Measurements from ENCODE around the gene ZFAND6.

DNA sequence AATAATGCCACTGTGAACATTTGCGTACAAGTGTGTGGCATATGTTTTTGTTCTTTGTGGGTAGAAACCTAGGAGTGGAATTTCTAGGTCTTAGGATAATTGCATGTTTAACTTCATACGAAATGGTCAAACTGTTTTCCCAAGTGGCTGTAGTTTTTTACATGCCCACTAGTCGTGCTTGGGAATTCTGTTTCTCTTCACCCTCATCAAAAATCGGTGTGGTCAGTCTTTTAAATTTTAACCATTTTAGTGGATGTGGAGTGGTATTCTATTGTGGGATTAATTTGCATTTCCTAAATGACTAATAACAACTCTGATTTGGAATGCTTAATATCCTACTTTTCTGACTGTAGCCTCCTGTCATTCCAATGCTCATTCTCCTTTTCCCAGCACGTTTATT lies 27.6 kb downstream of the ZFAND6 start:
- TF ChIP-seq POLR2AphosphoS5 (IDR thresholded peaks at IDR 0.05) (no peak), POLR2A (IDR thresholded peaks at IDR 0.05) (no peak)
- TF ChIP-seq, protein P1, sequence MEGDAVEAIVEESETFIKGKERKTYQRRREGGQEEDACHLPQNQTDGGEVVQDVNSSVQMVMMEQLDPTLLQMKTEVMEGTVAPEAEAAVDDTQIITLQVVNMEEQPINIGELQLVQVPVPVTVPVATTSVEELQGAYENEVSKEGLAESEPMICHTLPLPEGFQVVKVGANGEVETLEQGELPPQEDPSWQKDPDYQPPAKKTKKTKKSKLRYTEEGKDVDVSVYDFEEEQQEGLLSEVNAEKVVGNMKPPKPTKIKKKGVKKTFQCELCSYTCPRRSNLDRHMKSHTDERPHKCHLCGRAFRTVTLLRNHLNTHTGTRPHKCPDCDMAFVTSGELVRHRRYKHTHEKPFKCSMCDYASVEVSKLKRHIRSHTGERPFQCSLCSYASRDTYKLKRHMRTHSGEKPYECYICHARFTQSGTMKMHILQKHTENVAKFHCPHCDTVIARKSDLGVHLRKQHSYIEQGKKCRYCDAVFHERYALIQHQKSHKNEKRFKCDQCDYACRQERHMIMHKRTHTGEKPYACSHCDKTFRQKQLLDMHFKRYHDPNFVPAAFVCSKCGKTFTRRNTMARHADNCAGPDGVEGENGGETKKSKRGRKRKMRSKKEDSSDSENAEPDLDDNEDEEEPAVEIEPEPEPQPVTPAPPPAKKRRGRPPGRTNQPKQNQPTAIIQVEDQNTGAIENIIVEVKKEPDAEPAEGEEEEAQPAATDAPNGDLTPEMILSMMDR (IDR thresholded peaks at IDR 0.05), result no peak

Data from prostate gland (tissue), 2 donors.